GM18519 (cell line): ENCODE measurements around the gene TFF3.
"Not testable (repeated sequence)": the region's sequence is repeated elsewhere in the genome, so short reads cannot be mapped to it uniquely, and the experiment has no call there.

Experiments
- ATAC-seq: cut with Tn5 transposase; IDR thresholded peaks from one replicate; pipeline ENCODE4 v1.9.1; 2021; ENCODE audit warnings: mild to moderate bottlenecking, moderate library complexity; ENCODE audit not compliant: unreplicated experiment, low FRiP score

The TFF3 gene

DNA sequence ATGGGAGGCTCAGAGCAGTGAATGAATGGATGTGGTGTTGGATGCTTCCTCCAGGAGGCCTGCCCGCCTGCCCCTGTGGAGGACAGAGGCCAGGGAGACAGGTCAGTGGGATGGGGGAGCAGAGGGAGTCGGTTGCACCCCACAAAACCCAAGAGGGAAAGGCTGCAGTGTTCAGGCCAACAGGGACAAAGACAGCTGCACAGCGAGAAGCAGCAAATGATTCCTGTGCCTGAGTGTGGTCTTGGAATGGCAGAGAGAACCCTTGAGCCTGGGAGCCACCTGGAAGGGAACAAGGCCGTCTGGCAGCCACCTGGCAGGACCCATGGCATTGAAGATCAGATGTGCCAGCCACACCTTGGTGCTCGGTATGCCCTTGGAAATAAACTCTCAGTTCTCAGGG, 8.1 kb downstream of the TFF3 start:
- ATAC-seq: no peak

GRCh38 chr21:42306366-42307035, 8.7 kb downstream of the TFF3 start:
- ATAC-seq: no peak

DNA sequence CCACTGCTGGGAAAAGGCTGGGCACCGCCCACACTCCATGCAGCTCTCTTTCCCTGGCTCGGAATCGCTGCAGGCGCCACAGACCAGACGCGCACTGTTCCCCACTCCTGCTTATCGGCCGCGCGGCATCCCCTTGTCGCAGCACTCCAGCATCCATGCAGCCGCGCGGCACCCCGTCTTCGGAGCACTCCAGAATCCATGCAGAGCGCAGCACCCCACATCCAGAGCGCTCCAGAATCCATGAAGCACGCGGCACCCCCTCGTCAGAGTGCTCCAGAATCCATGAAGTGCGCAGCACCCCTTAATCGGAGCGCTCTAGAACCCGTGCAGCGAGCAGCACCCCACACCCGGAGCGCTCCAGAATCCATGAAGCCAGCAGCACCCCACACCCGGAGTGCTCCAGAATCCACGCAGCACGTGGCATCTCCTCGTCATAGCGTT, 9.5 kb downstream of the TFF3 start:
- no peak for ATAC-seq

GRCh38 chr21:42304556-42305454, 10.4 kb downstream of the TFF3 start:
- no peak for ATAC-seq

DNA sequence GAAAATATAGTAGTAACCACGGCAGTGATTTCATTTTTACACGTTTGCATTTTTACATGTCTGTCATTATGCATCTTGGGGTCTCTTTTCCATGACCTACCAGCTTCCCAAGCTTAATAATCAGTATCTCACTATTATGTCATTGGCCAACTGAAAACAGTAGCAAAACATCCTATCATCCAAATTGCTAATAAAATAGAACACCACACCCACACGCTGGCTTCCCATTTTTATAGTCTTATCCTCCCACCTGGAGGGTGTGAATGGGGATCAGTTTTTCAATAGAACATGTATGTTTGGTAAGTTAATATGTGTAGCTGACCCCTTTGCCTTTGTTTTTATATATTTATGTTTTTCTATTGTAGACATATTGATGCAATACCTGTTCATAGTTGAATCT, 11.8 kb downstream of the TFF3 start:
- ATAC-seq: no peak

- no peak for ATAC-seq
Measured at GRCh38 chr21:42302794-42303193, 12.4 kb downstream of the TFF3 start.

GRCh38 chr21:42302076-42302650, 13.0 kb downstream of the TFF3 start:
- ATAC-seq: no peak

DNA sequence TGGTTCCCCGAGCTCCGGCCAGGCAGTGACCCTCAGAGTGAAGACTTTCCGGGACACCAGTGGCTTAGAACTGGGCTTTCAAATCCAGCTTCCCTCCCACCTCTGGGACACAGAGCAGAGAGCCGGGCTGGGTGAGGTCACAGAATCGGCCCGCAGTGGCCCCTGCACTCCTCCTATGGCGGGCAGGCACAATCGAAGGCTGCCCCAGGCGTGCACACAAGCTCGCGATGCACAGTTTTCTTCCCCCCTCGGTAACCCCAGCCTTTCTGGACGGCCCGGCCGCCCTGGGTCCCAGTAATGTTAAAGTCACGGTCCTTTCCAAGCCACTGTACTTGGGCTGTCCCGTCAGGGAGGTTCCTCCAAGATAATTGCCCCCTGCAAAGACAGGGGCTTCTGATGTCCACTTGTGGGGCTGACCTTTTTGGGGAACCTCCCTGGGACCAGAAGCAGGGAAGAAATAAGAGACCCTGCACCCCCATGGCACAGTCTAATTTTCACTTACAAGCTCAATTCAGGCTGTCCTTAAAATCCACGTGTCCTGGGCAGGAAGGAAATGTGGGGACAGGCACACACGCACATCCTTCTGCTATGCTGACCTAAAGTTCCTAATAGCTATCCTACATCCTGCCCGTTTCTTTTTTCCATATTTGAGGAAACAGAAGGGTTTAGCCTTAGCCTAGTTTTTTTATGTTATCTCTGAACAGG, 13.7 kb downstream of the TFF3 start:
- no peak for ATAC-seq

- no peak for ATAC-seq
Measured at GRCh38 chr21:42300956-42301355, 14.3 kb downstream of the TFF3 start.

DNA sequence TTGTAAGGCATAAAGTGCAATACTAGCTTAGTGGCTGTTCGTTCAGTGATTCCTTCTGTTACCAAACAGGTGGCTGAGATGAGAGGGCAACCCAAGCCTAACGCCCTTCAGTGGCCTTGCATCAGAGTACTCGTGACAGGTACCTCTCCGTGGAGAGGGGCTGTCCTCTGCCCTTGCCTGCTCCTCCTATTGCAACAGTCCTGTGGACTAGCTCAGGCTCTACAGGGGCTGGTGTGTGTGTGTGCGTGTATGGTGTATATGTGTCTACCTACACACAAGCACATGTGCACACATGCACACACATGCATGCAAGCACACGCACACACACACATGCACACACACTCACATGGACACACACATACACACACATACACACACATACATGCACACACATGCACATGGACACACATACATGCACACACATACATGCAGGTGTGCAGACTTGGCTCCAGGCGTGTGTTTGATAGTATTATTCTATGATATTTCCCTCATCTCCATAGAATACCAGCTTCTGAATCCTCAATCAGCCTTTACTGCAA, 15.1 kb downstream of the TFF3 start:
- no peak for ATAC-seq

DNA sequence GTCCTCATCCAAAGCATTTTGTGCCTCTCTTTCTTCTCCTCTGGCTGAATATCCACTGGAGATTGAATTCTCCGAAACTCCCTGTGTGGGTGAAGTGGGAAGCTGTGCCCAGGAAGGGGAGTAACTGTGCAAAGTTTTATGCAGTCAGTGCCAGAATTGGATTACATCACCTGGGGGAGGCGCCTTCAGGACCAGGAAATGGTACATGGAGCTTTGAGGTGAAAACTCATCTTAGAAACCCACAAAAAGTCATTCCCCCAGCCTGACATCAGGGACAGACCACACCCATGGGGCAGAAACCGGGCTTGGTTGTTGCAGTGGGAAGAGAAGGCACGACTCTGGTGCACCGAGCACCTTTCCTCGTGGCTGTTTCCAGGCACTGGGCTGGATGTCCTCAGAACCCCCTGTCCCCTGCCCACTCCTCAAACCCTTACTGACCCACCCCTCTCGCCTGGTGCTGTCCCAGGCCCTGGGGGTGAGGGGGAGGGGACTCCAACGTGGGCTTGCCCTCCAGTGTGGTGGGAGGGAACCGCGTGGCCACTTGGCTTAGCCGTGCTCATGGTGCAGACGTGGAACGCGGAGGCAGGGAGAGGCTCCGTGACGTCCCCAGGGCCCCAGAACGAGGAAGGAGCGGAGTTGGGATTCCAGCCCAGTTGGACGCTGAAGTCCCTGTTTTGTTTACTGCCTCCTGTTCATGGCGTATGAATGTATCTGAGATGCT, 15.7 kb downstream of the TFF3 start:
- ATAC-seq: no peak

DNA sequence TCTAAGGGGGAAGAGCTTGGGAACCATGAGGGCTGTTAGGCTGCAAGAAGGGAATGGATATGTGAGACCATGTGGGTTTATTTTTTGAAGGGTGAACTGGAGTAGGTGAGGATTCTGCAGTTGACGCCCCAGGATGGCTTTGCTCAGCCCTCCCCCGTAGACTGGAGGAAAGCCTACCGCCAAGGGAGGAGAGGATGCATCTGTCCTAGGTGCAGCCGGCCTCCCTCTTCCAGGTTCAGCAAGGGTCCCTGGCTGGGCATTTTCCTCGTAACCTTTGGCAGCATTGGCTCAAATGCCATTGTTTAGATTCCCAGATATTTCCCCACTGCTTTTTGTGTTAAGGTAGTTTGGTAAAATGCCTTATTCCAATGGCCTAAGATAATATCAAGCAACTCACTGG, 16.6 kb downstream of the TFF3 start:
- ATAC-seq: no peak

- ATAC-seq: no peak
Measured at GRCh38 chr21:42298237-42298636, 17.0 kb downstream of the TFF3 start.

GRCh38 chr21:42297377-42297776, 17.8 kb downstream of the TFF3 start:
- no peak for ATAC-seq

- no peak for ATAC-seq
Measured at GRCh38 chr21:42296501-42296900, 18.7 kb downstream of the TFF3 start.

- no peak for ATAC-seq
Measured at GRCh38 chr21:42295845-42296244, 19.4 kb downstream of the TFF3 start.

DNA sequence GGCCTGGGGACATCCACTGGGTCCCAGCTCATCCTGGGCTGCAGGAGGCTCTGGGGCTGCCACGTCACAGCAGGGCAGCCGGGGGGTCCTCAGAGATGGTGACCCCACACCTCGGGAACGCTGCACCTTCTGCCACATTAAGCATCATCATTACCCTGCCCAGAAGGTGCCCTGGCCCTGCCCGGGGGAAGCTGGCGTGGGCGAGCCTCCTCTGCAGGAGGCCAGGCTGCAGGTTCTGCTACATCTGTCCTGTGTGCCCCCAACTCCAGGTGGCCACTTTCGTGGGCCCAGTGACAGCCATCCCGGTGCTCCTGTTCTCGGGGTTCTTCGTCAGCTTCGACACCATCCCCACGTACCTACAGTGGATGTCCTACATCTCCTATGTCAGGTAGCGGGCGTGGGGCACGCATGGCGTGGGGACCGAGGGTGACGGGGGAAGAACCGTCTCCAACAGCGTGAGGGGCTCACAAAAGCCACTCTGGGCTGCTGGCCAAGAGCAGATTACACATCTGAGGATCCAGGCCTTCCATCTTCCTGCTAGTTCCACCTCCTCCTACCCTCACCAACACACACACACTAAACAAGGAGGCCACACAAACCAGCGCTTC, 20.8 kb downstream of the TFF3 start:
- ATAC-seq: no peak

DNA sequence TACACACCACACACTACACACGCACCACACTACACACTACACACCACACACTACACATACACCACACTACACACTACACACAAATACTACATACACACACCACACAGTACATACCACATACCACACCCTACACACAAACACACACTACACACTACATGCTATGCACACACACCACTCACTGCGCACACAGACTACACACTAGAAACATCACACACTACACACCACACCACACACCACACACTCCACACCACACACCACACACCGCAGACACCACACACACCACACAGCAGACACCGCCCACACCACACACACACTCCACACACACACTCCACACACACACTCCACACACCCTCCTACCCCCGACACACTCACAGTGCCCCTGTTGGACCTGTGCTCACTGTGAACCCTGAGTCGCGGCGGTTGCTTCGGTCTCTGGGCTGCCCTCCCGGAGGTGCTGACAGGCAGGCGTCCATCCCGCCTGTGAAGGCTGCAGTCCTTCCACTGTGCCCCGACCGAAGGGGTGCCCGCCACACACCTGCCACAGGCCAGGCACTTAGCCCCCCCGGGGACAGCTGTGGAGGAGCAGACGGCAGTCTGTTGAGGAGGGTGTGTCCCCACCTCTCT, 21.4 kb downstream of the TFF3 start:
- no peak for ATAC-seq

DNA sequence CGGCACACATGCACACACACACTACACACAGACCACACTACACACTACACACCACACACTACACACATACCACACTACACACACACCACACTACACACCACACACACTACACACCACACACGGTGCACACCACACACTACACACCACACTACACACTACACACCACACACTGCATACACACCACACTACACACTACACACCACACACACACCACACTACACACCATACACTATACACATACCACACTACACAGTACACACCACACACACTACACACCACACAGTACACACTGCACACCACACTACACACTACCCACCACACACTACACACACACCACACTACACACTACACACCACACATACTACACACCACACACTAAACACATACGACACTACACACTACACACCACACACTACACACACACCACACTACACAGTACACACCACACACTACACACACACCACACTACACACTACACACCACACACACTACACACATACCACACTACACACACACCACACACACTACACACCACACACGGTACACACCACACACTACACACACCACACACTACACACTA, 22.6 kb downstream of the TFF3 start:
- ATAC-seq: not testable (repeated sequence)
